SK-N-SH (cell line): ENCODE measurements around the gene RABL6. TPM values are rescaled to one million over a fixed set of nuclear protein-coding genes. Genes with fewer than 3 reads are reported as not detected.

Source experiments
- CTCF ChIA-PET: fragments of 300-600, 350-600 bp; formaldehyde crosslinking; extraction: SDS; loops from one replicate; lab custom pipeline; 2021; lab: Yijun Ruan, JAX
- POLR2A ChIA-PET: fragments of 350-600 bp; sonication (Branson Sonifier 250); formaldehyde crosslinking; extraction: SDS; loops from one replicate; lab custom pipeline; 2020; ENCODE audit warnings: antibody characterized with exemption, inconsistent platforms; lab: Yijun Ruan, JAX
- DNase-seq: peaks from one replicate; pipeline ENCODE4 v3.0.0; 2012
- H2AFZ ChIP-seq: fragments of 200-600 bp; sonication (generic); 2 replicates; pipeline ENCODE4 v1.8.1; 2016; ENCODE audit warnings: antibody characterized with exemption, mild to moderate bottlenecking, low read depth
- H3F3A ChIP-seq: fragments of 200-600 bp; sonication (generic); replicated peaks from 2 replicates; pipeline ENCODE3; 2016; ENCODE audit warnings: antibody characterized with exemption, mild to moderate bottlenecking; ENCODE audit not compliant: insufficient read depth
- H3K27ac ChIP-seq, 2 experiments: fragments of 200-500 bp in 1 of 2; fragments of 200-600 bp in 1 of 2; sonication (Bioruptor generic) in 1 of 2; sonication (generic), shearing (Covaris generic) in 1 of 2; 2 replicates each; pipeline versions ENCODE4 v1.5.1 to v1.6.1; 2014 to 2016; ENCODE audit warnings: low read depth in 2 of 2, inconsistent platforms in 1 of 2, low read length in 1 of 2, mild to moderate bottlenecking in 1 of 2, mixed read lengths in 1 of 2
- H3K27me3 ChIP-seq: fragments of 200-600 bp; sonication (generic), shearing (Covaris generic); 2 replicates; pipeline ENCODE4 v1.6.1; 2016; ENCODE audit warnings: mixed run types; ENCODE audit not compliant: insufficient read depth
- H3K36me3 ChIP-seq, 2 experiments: fragments of 200-500 bp in 1 of 2; fragments of 200-600 bp in 1 of 2; sonication (Bioruptor generic) in 1 of 2; sonication (generic) in 1 of 2; replicated peaks in 1 of 2; 2 replicates each; pipeline versions ENCODE3 to v1.5.1; 2014 to 2016; ENCODE audit warnings: low read length in 1 of 2, mild to moderate bottlenecking in 1 of 2; ENCODE audit not compliant: insufficient read depth in 2 of 2, control insufficient read depth in 1 of 2
- H3K4me1 ChIP-seq, 2 experiments: fragments of 200-500 bp in 1 of 2; fragments of 200-600 bp in 1 of 2; sonication (Bioruptor generic) in 1 of 2; sonication (generic), shearing (Covaris generic) in 1 of 2; 2 replicates each; pipeline versions ENCODE4 v1.5.1 to v1.6.1; 2014 to 2016; ENCODE audit warnings: low read depth in 1 of 2, low read length in 1 of 2, mixed run types in 1 of 2; ENCODE audit not compliant: insufficient read depth in 2 of 2, control insufficient read depth in 1 of 2
- H3K4me2 ChIP-seq: fragments of 200-600 bp; sonication (generic), shearing (Covaris generic); 2 replicates; pipeline ENCODE4 v1.6.1; 2017; ENCODE audit warnings: mixed run types
- H3K4me3 ChIP-seq, 2 experiments: fragments of 200-500 bp in 1 of 2; fragments of 200-600 bp in 1 of 2; sonication (Bioruptor generic) in 1 of 2; sonication (generic), shearing (Covaris generic) in 1 of 2; 2 replicates each; pipeline versions ENCODE4 v1.5.1 to v1.8.1; 2014 to 2016; ENCODE audit warnings: low read depth in 2 of 2, inconsistent platforms in 1 of 2, low read length in 1 of 2, mild to moderate bottlenecking in 1 of 2, mixed read lengths in 1 of 2, moderate library complexity in 1 of 2
- H3K79me2 ChIP-seq: fragments of 200-600 bp; sonication (generic); 2 replicates; pipeline ENCODE4 v1.8.1; 2017; ENCODE audit warnings: mild to moderate bottlenecking; ENCODE audit not compliant: insufficient read depth
- H3K9ac ChIP-seq: fragments of 200-600 bp; sonication (generic); 2 replicates; pipeline ENCODE4 v1.6.1; 2017; ENCODE audit warnings: mixed run types
- H3K9me2 ChIP-seq: fragments of 200-600 bp; sonication (generic); 2 replicates; pipeline ENCODE4 v1.6.1; 2017; ENCODE audit warnings: mixed run types
- H3K9me3 ChIP-seq: fragments of 200-600 bp; sonication (generic); 2 replicates; pipeline ENCODE4 v1.6.1; 2017; ENCODE audit warnings: mixed run types, mild to moderate bottlenecking, moderate library complexity
- H4K20me1 ChIP-seq: fragments of 200-600 bp; sonication (generic); 2 replicates; pipeline ENCODE4 v1.6.1; 2017; ENCODE audit warnings: mild to moderate bottlenecking, mixed run types; ENCODE audit not compliant: insufficient read depth
- CHD2 ChIP-seq: fragments of 150-350 bp; IDR thresholded peaks from 2 replicates; pipeline ENCODE4 v1.6.1; 2018; ENCODE audit warnings: low read length; ENCODE audit not compliant: partially characterized antibody
- MEF2A ChIP-seq: IDR thresholded peaks from 2 replicates; pipeline ENCODE4 v1.4.0; 2012; ENCODE audit warnings: low read depth, borderline replicate concordance
- NFIC ChIP-seq: IDR thresholded peaks from 2 replicates; pipeline ENCODE4 v1.4.0; 2012; ENCODE audit warnings: borderline replicate concordance
- PBX3 ChIP-seq: IDR thresholded peaks from 2 replicates; pipeline ENCODE4; 2012
- TCF12 ChIP-seq: IDR thresholded peaks from 2 replicates; pipeline ENCODE4 v1.4.0; 2012
- USF2 ChIP-seq: fragments of 150-350 bp; IDR thresholded peaks from 2 replicates; pipeline ENCODE4 v1.6.1; 2017; ENCODE audit warnings: antibody characterized with exemption, low read length, low read depth, borderline replicate concordance
- WGBS: methylation state at CpG from one replicate; pipeline ENCODE4 v1.1.6; 2017; ENCODE audit warnings: low lambda C conversion rate; 5-methylcytosine and 5-hydroxymethylcytosine counted together
- polyA plus RNA-seq, 3 experiments: library from polyadenylated mRNA; depleted of rRNA; stranded (reverse); fragments of >200 nt; gene quantifications; 2 replicates each; pipeline ENCODE4 v1.2.3, GENCODE V29; 2012
- small RNA-seq, 7 experiments: library from RNA; depleted of rRNA; stranded (forward); fragments of <200 nt; gene quantifications; one replicate each; pipeline ENCODE3, GENCODE V24; 2012

The RABL6 gene
- polyA plus RNA-seq, 1 of the 3 experiments (the other 2 are of a cell fraction): 43.6 TPM

GRCh38 chr9:136889858-136890257 lies 82.1 kb downstream of the RABL6 start:
- Histone ChIP-seq H3K4me3 (no peak overlapping the region), H3K27me3 (no peaks in the 10 kb centered on the region), H3K4me1 (peaks cover 0 to 10% of the 10 kb centered on the region in 2 experiments; a peak in 2 of 4 replicates), H2AFZ (no peak overlapping the region), H3K9me2 (no peaks in the 10 kb centered on the region), H3K36me3 (no peaks in the 10 kb centered on the region), H3K9me3 (no peaks in the 10 kb centered on the region), H3K27ac (no peak overlapping the region), H4K20me1 (peaks cover 13% of the 10 kb centered on the region; the same call in 1 of the 2 replicates), H3K4me2 (no peak overlapping the region), H3F3A (no peaks in the 10 kb centered on the region), H3K79me2 (peaks cover 80% of the 10 kb centered on the region), H3K9ac (no peak overlapping the region)
- POLR2A ChIA-PET: no interaction called here
- 95% methylated on average over 42 of the region's 42 CpGs for WGBS
- TF ChIP-seq PBX3: no peak
- CTCF ChIA-PET: interaction anchor here (1.0 to 1.3 kb wide), 2 partner anchors 54 to 123 kb away, joined by 3 read pairs; partner anchors contain the start of gene FBXW5
- no peak for DNase-seq

DNA sequence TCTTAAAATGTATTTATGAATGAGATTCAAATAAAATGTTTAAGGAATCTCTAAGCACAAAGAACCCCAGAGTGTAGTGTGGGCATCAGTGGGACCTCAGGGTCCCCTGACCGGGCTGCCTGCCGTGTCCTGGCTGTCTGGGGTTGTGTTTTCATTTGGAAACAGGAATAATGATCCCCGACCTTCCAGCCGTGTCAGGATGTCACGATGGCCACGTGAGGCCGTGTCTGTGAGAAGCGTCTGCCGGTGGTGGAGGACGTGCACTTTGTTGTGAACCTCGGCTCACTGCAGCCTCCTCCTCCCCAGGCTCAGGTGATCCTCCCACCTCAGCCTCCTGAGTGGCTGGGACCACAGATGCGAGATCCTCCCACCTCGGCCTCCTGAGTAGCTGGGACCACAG lies 82.9 kb downstream of the RABL6 start:
- CTCF ChIA-PET: interaction anchor here (0.7 to 1.3 kb wide), 3 partner anchors 54 to 180 kb away, joined by 3 read pairs; partner anchors contain the start of genes FBXW5 and SAPCD2

More for the DNA sequence above, 82.9 kb downstream of the RABL6 start:
- no peak overlapping the region for H3K27ac ChIP-seq
- no peak overlapping the region for H3K9ac ChIP-seq
- TF ChIP-seq NFIC (no peak), PBX3 (no peak), TCF12 (no peak), USF2 (no peak), MEF2A (no peak), CHD2 (no peak)
- H3K4me1 ChIP-seq: peaks cover 0 to 4% of the 10 kb centered on the region in 2 experiments; a peak in 1 of 4 replicates
- H3K4me3 ChIP-seq: no peak overlapping the region
- no peak for DNase-seq
- no peaks in the 10 kb centered on the region for H3F3A ChIP-seq
- H3K36me3 ChIP-seq: no peaks in the 10 kb centered on the region
- no peak overlapping the region for H3K4me2 ChIP-seq
- H3K79me2 ChIP-seq: peaks cover 88% of the 10 kb centered on the region
- H3K9me3 ChIP-seq: no peaks in the 10 kb centered on the region
- H4K20me1 ChIP-seq: peaks cover 13% of the 10 kb centered on the region; the same call in 1 of the 2 replicates
- no peak overlapping the region for H2AFZ ChIP-seq
- no peaks in the 10 kb centered on the region for H3K27me3 ChIP-seq
- no peaks in the 10 kb centered on the region for H3K9me2 ChIP-seq
- POLR2A ChIA-PET: no interaction called here
- WGBS: 93% methylated on average over 13 of the region's 13 CpGs

Small RNA genes lying within 50 kb of the gene (small RNA-seq; reads per million reads assigned to genes)
- gene AL355987.2 (0 reads per million in 7 experiments), gene ATP6V1G1P3 (0 reads per million in 7 experiments), gene MIR4292 (0 to 0.11 (median 0) reads per million in 7 experiments), gene MIR4479 (0 to 0.78 (median 0.10) reads per million in 7 experiments)

Other genes with a start within 250 kb of the RABL6 start
- gene EGFL7, start 145.0 kb upstream of the RABL6 start, polyA plus RNA-seq (2012; rRNA removed): 39.8 and 43.0 TPM in 2 replicates
- gene AGPAT2, start 120.5 kb upstream of the RABL6 start, polyA plus RNA-seq (2012; rRNA removed): 41.8 and 46.8 TPM in 2 replicates
- 24.5 and 27.1 TPM in 2 replicates for gene DIPK1B, start 95.4 kb upstream of the RABL6 start, polyA plus RNA-seq (2012; rRNA removed)
- not detected in 2 replicates for gene LCN10, start 65.0 kb upstream of the RABL6 start, polyA plus RNA-seq (2012; rRNA removed)
- gene LCN6, start 59.4 kb upstream of the RABL6 start, polyA plus RNA-seq (2012; rRNA removed): not detected in 2 replicates
- not detected in 2 replicates for gene LCN8, start 49.7 kb upstream of the RABL6 start, polyA plus RNA-seq (2012; rRNA removed)
- gene LCN15, start 43.4 kb upstream of the RABL6 start, polyA plus RNA-seq (2012; rRNA removed): 0.08 TPM in 1 of 2 replicates, not detected in the other
- gene TMEM141, start 16.6 kb upstream of the RABL6 start, polyA plus RNA-seq (2012; rRNA removed): 112 and 135 TPM in 2 replicates
- 5.3 and 6.8 TPM in 2 replicates for gene CCDC183, start 11.6 kb upstream of the RABL6 start, polyA plus RNA-seq (2012; rRNA removed)
- gene AJM1, start 34.5 kb downstream of the RABL6 start, polyA plus RNA-seq (2012; rRNA removed): 2.4 and 2.6 TPM in 2 replicates
- gene PHPT1, start 41.5 kb downstream of the RABL6 start, polyA plus RNA-seq (2012; rRNA removed): 338 and 517 TPM in 2 replicates
- 4.2 and 5.0 TPM in 2 replicates for gene MAMDC4, start 44.4 kb downstream of the RABL6 start, polyA plus RNA-seq (2012; rRNA removed)
- gene EDF1, start 58.4 kb downstream of the RABL6 start, polyA plus RNA-seq (2012; rRNA removed): 756 and 1,070 TPM in 2 replicates
- gene TRAF2, start 78.6 kb downstream of the RABL6 start, polyA plus RNA-seq (2012; rRNA removed): 13.3 and 15.4 TPM in 2 replicates
- gene FBXW5, start 136.8 kb downstream of the RABL6 start, polyA plus RNA-seq (2012; rRNA removed): 78.9 and 85.5 TPM in 2 replicates
- 0.28 and 0.49 TPM in 2 replicates for gene C8G, start 137.3 kb downstream of the RABL6 start, polyA plus RNA-seq (2012; rRNA removed)
- gene LCN12, start 144.3 kb downstream of the RABL6 start, polyA plus RNA-seq (2012; rRNA removed): 0.87 and 1.1 TPM in 2 replicates
- gene PTGDS, start 169.6 kb downstream of the RABL6 start, polyA plus RNA-seq (2012; rRNA removed): not detected in 2 replicates
- not detected in 2 replicates for gene LCNL1, start 175.0 kb downstream of the RABL6 start, polyA plus RNA-seq (2012; rRNA removed)
- gene PAXX, start 184.5 kb downstream of the RABL6 start, polyA plus RNA-seq (2012; rRNA removed): 37.8 and 52.9 TPM in 2 replicates
- 0.60 and 1.0 TPM in 2 replicates for gene CLIC3, start 188.6 kb downstream of the RABL6 start, polyA plus RNA-seq (2012; rRNA removed)
- gene ABCA2, start 220.3 kb downstream of the RABL6 start, polyA plus RNA-seq (2012; rRNA removed): 26.0 and 34.7 TPM in 2 replicates
- not detected in 2 replicates for gene FUT7, start 224.1 kb downstream of the RABL6 start, polyA plus RNA-seq (2012; rRNA removed)
- 47.4 and 48.1 TPM in 2 replicates for gene NPDC1, start 238.2 kb downstream of the RABL6 start, polyA plus RNA-seq (2012; rRNA removed)
- not detected in 2 replicates for gene ENTPD2, start 246.1 kb downstream of the RABL6 start, polyA plus RNA-seq (2012; rRNA removed)